ENCODE data around the gene ABAT.

ABAT gene

DNA sequence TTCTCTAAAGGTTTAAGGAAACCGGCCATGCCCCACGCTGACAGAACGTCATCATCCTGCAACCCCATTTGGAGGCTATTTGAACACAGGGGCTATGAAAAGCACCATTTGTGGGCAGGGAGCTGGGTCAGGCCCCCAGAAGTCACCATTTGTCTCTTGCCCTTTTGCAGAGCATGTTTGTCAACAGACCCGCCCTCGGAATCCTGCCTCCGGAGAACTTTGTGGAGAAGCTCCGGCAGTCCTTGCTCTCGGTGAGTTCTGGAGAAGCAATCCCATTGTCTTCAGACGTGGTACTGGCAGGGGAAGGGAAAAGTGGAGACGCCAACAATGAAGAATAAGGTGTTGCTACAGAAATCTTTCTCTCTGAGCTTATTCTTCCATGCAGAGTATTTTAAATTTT lies 89.5 kb downstream of the ABAT start:
- Histone ChIP-seq H3K4me3 (ENCODE audit: low read depth, low read length) (no peak overlapping the region), H3K4me1 (peaks cover 2% of the 10 kb centered on the region; the same call in 1 of the 2 replicates), H3K36me3 (no peaks in the 10 kb centered on the region; the same call in 1 of the 2 replicates), H3K9me3 (no peaks in the 10 kb centered on the region), H3K27me3 (no peaks in the 10 kb centered on the region)
- DNase-seq = no peak
- TF ChIP-seq CTCF (IDR thresholded peaks at IDR 0.05; ENCODE audit: low read depth, low read length) = no peak

GRCh38 chr16:8764525-8765250 lies 90.3 kb downstream of the ABAT start:
- H3K9me3 ChIP-seq = no peaks in the 10 kb centered on the region
- DNase-seq = no peak
- TF ChIP-seq CTCF (IDR thresholded peaks at IDR 0.05; ENCODE audit: low read depth, low read length) = no peak
- peaks cover 2% of the 10 kb centered on the region; the same call in 1 of the 2 replicates for H3K4me1 ChIP-seq
- no peaks in the 10 kb centered on the region for H3K27me3 ChIP-seq
- no peak overlapping the region for H3K4me3 ChIP-seq (ENCODE audit: low read depth, low read length)
- H3K36me3 ChIP-seq = no peaks in the 10 kb centered on the region; the same call in 1 of the 2 replicates

DNA sequence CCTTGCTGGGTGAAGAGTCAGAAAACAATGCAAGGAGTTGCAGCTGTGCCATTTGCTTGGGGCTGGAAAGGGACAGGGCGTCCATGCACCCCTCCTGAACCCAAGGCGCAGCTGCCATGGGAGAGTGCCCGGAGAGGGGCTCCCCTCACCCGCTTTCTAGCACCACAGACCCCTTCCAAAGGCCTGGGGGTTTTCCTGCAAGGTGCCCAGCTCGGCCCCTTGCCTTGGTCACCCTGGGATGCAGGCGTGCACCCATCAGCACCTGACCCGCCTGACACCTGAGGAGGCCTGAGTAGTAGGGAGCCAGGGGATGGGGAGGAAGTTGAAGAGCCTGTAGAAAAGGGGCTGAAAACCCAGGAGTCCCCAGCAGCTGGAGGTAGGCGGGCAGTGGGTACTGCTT lies 92.8 kb downstream of the ABAT start:
- H3K27me3 ChIP-seq = no peaks in the 10 kb centered on the region
- TF ChIP-seq CTCF (IDR thresholded peaks at IDR 0.05; ENCODE audit: low read depth, low read length) = no peak
- no peaks in the 10 kb centered on the region for H3K36me3 ChIP-seq
- DNase-seq = no peak
- no peaks in the 10 kb centered on the region for H3K9me3 ChIP-seq
- peaks cover 2% of the 10 kb centered on the region; the same call in 1 of the 2 replicates for H3K4me1 ChIP-seq
- H3K4me3 ChIP-seq (ENCODE audit: low read depth, low read length) = no peak overlapping the region

- no peaks in the 10 kb centered on the region for H3K9me3 ChIP-seq
- no peaks in the 10 kb centered on the region for H3K27me3 ChIP-seq
- no peaks in the 10 kb centered on the region; the same call in 1 of the 2 replicates for H3K36me3 ChIP-seq
- DNase-seq = no peak
- H3K4me1 ChIP-seq = peaks cover 2% of the 10 kb centered on the region; the same call in 1 of the 2 replicates
- H3K4me3 ChIP-seq (ENCODE audit: low read depth, low read length) = no peak overlapping the region
- no peak for TF ChIP-seq CTCF (IDR thresholded peaks at IDR 0.05; ENCODE audit: low read depth, low read length)
These were observed 93.9 kb downstream of the ABAT start for GRCh38 chr16:8768283-8768682.

GRCh38 chr16:8768692-8769091 lies 94.3 kb downstream of the ABAT start:
- H3K4me1 ChIP-seq = peaks cover 2% of the 10 kb centered on the region; the same call in 1 of the 2 replicates
- H3K36me3 ChIP-seq = no peaks in the 10 kb centered on the region; the same call in 1 of the 2 replicates
- no peaks in the 10 kb centered on the region for H3K9me3 ChIP-seq
- no peak for TF ChIP-seq CTCF (IDR thresholded peaks at IDR 0.05; ENCODE audit: low read depth, low read length)
- no peak for DNase-seq
- H3K4me3 ChIP-seq (ENCODE audit: low read depth, low read length) = no peak overlapping the region
- H3K27me3 ChIP-seq = no peaks in the 10 kb centered on the region

GRCh38 chr16:8773537-8773936 lies 99.1 kb downstream of the ABAT start:
- Histone ChIP-seq H3K9me3 (no peaks in the 10 kb centered on the region), H3K36me3 (peaks cover 8% of the 10 kb centered on the region), H3K4me3 (ENCODE audit: low read depth, low read length) (no peak overlapping the region), H3K27me3 (no peaks in the 10 kb centered on the region), H3K4me1 (no peaks in the 10 kb centered on the region)
- no peak for DNase-seq
- TF ChIP-seq CTCF (IDR thresholded peaks at IDR 0.05; ENCODE audit: low read depth, low read length) = no peak
